ENCODE results near the gene LRRC8D. TPM values are rescaled to one million over a fixed set of nuclear protein-coding genes. Genes with fewer than 3 reads are reported as not detected.

LRRC8D gene
- polyA plus RNA-seq, 3 donors = 28.0 to 43.8 (median 42.9) TPM

- Mint-ChIP-seq H3K36me3 (peaks cover 24 to 27% of the 10 kb centered on the region in 2 donors), H3K4me1 (peaks cover 47% of the 10 kb centered on the region), H3K27me3 (ENCODE audit: low read depth in 3 of 3) (no peaks in the 10 kb centered on the region), H3K4me3 (no peak overlapping the region), H3K9me3 (no peaks in the 10 kb centered on the region), H3K27ac (peak overlapping the region in 6 of 7 donors; percentile 39 to 88 (median 70))
- Histone ChIP-seq H3K36me3 (replicated peaks in 1 of 2; ENCODE audit: control insufficient read depth in 1 of 2, insufficient read depth in 2 of 2, low read length in 2 of 2) (peaks cover 3 to 27% of the 10 kb centered on the region in 2 donors), H3K4me2 (replicated peaks; ENCODE audit: extremely low read depth, low read length, poor library complexity, severe bottlenecking) (no peak overlapping the region), H3K9me3 (replicated peaks in 1 of 2; ENCODE audit: control insufficient read depth in 1 of 2, insufficient read depth in 1 of 2, low read length in 2 of 2) (no peaks in the 10 kb centered on the region), H3K79me2 (ENCODE audit: insufficient read depth, low read length) (peaks cover 99% of the 10 kb centered on the region), H2AFZ (ENCODE audit: insufficient read depth, low read depth, low read length, poor library complexity, severe bottlenecking) (no peak overlapping the region), H4K20me1 (ENCODE audit: insufficient read depth, low read length) (peaks cover 99% of the 10 kb centered on the region), H3K27me3 (ENCODE audit: control insufficient read depth in 2 of 2, insufficient read depth in 2 of 2, low read length in 2 of 2) (no peaks in the 10 kb centered on the region), H3K27ac (ENCODE audit: low read depth in 1 of 2, low read length in 2 of 2) (peak overlapping the region in 1 of 2 donors; percentile 54), H3K9ac (ENCODE audit: insufficient read depth, low read length, poor library complexity, severe bottlenecking) (no peak overlapping the region), H3K4me1 (ENCODE audit: control insufficient read depth in 1 of 2, insufficient read depth in 2 of 2, low read length in 2 of 2) (peaks cover 31 to 34% of the 10 kb centered on the region in 2 donors), H3K4me3 (replicated peaks in 1 of 3; ENCODE audit: low read depth in 2 of 3, low read length in 3 of 3) (no peak overlapping the region)
- no peak for DNase-seq
- no peak for TF ChIP-seq CTCF (IDR thresholded peaks at IDR 0.05)
- 98% methylated on average over 4 of the region's 10 CpGs for WGBS (ENCODE audit: insufficient coverage)
- intact Hi-C loops (cut with micrococcal nuclease) = no loop called here
Observed at GRCh38 chr1:89911191-89911991, 90.6 kb downstream of the LRRC8D start.

- Histone ChIP-seq H3K79me2 (ENCODE audit: insufficient read depth, low read length) (peaks cover 99% of the 10 kb centered on the region), H3K27me3 (ENCODE audit: control insufficient read depth in 2 of 2, insufficient read depth in 2 of 2, low read length in 2 of 2) (no peaks in the 10 kb centered on the region), H3K9ac (ENCODE audit: insufficient read depth, low read length, poor library complexity, severe bottlenecking) (no peak overlapping the region), H3K4me2 (replicated peaks; ENCODE audit: extremely low read depth, low read length, poor library complexity, severe bottlenecking) (no peak overlapping the region), H3K36me3 (replicated peaks in 1 of 2; ENCODE audit: control insufficient read depth in 1 of 2, insufficient read depth in 2 of 2, low read length in 2 of 2) (peaks cover 6 to 28% of the 10 kb centered on the region in 2 donors), H3K4me1 (ENCODE audit: control insufficient read depth in 1 of 2, insufficient read depth in 2 of 2, low read length in 2 of 2) (peaks cover 24 to 27% of the 10 kb centered on the region in 2 donors), H3K9me3 (replicated peaks in 1 of 2; ENCODE audit: control insufficient read depth in 1 of 2, insufficient read depth in 1 of 2, low read length in 2 of 2) (no peaks in the 10 kb centered on the region), H4K20me1 (ENCODE audit: insufficient read depth, low read length) (peaks cover 99% of the 10 kb centered on the region), H3K27ac (ENCODE audit: low read depth in 1 of 2, low read length in 2 of 2) (peak overlapping the region in 1 of 2 donors; percentile 54), H2AFZ (ENCODE audit: insufficient read depth, low read depth, low read length, poor library complexity, severe bottlenecking) (no peak overlapping the region), H3K4me3 (replicated peaks in 1 of 3; ENCODE audit: low read depth in 2 of 3, low read length in 3 of 3) (no peak overlapping the region)
- intact Hi-C loops (cut with micrococcal nuclease) = no loop called here
- no peaks in the 10 kb centered on the region for H3K9me3 Mint-ChIP-seq
- DNase-seq = no peak
- no peak overlapping the region for H3K4me3 Mint-ChIP-seq
- no peaks in the 10 kb centered on the region for H3K27me3 Mint-ChIP-seq (ENCODE audit: low read depth in 3 of 3)
- H3K4me1 Mint-ChIP-seq = peaks cover 41% of the 10 kb centered on the region
- no peak for TF ChIP-seq CTCF (IDR thresholded peaks at IDR 0.05)
- peaks cover 24 to 30% of the 10 kb centered on the region in 2 donors for H3K36me3 Mint-ChIP-seq
- WGBS (ENCODE audit: insufficient coverage) = 100% methylated on average over 1 of the region's 1 CpG
- peak overlapping the region in 5 of 7 donors; percentile 18 to 84 (median 64) for H3K27ac Mint-ChIP-seq
Observed at GRCh38 chr1:89912073-89912472, 91.2 kb downstream of the LRRC8D start.
